Measurements from ENCODE around the gene CALY.

GRCh38 chr10:133375357-133376115, 38.8 kb upstream of the CALY start:
- TF ChIP-seq SP2 (tag by site-specific recombination; IDR thresholded peaks at IDR 0.05) (no peak), CTCF (tag by site-specific recombination; IDR thresholded peaks at IDR 0.05) (no peak), ZNF626 (tag by site-specific recombination; IDR thresholded peaks at IDR 0.05) (no peak), KLF16 (tag by site-specific recombination; IDR thresholded peaks at IDR 0.05) (no peak), ZFHX2 (tag by site-specific recombination; conservative IDR thresholded peaks at IDR 0.05) (peak; percentile 41)
